HL-60 (cell line): Measurements from ENCODE around the gene TSPAN31.

Experiments used
- DNase-seq, 2 experiments: peaks; one replicate each; pipeline ENCODE4 v3.0.0-alpha.2; 2010 to 2020; ENCODE audit warnings: low read depth in 1 of 2, low spot score in 1 of 2
- H3K27ac ChIP-seq: fragments of 250-450 bp; sonication (Bioruptor Pico); replicated peaks from 2 replicates; pipeline ENCODE4 v1.5.1; 2020; ENCODE audit warnings: mild to moderate bottlenecking, moderate library complexity
- H3K27me3 ChIP-seq: fragments of 250-450 bp; sonication (Bioruptor Pico); 2 replicates; pipeline ENCODE4 v1.5.1; 2021; ENCODE audit warnings: mild to moderate bottlenecking, moderate library complexity; ENCODE audit not compliant: insufficient read depth, poor library complexity, severe bottlenecking
- H3K4me3 ChIP-seq: replicated peaks from 2 replicates; pipeline ENCODE4 v1.5.1; 2011; ENCODE audit warnings: mild to moderate bottlenecking, control low read depth, low read length; ENCODE audit not compliant: insufficient read depth
- CTCF ChIP-seq: IDR thresholded peaks from one replicate; pipeline ENCODE4 v1.5.1; 2011; ENCODE audit warnings: low read length, control low read depth, inconsistent platforms; ENCODE audit not compliant: insufficient read depth
- GABPA ChIP-seq: IDR thresholded peaks from 2 replicates; pipeline ENCODE4 v1.6.1; 2012; ENCODE audit warnings: low read depth
- POLR2AphosphoS5 ChIP-seq: IDR thresholded peaks from 2 replicates; pipeline ENCODE4 v1.6.1; 2012; ENCODE audit warnings: low read depth
- REST ChIP-seq: IDR thresholded peaks from 2 replicates; pipeline ENCODE4 v1.6.1; 2012; ENCODE audit warnings: low read depth; ENCODE audit not compliant: insufficient replicate concordance
- SPI1 ChIP-seq: IDR thresholded peaks from 2 replicates; pipeline ENCODE4 v1.6.1; 2012; ENCODE audit warnings: low read depth, mild to moderate bottlenecking, borderline replicate concordance

TSPAN31 gene

GRCh38 chr12:57781244-57781643 is 36.4 kb downstream of the TSPAN31 start:
- H3K4me3 ChIP-seq: no peak overlapping the region
- H3K27me3 ChIP-seq: no peaks in the 10 kb centered on the region
- DNase-seq: peak in 1 of 2 experiments; percentile 46
- no peak for TF ChIP-seq GABPA
- TF ChIP-seq REST: no peak
- TF ChIP-seq POLR2AphosphoS5: no peak
- no peak for TF ChIP-seq CTCF
- TF ChIP-seq SPI1: no peak
- peak overlapping the region; percentile 71 for H3K27ac ChIP-seq

- no peak for DNase-seq
- TF ChIP-seq CTCF: no peak
- no peak for TF ChIP-seq POLR2AphosphoS5
- TF ChIP-seq SPI1: no peak
- peak overlapping the region; percentile 71 for H3K27ac ChIP-seq
- H3K27me3 ChIP-seq: no peaks in the 10 kb centered on the region
- no peak overlapping the region for H3K4me3 ChIP-seq
These were observed 37.0 kb downstream of the TSPAN31 start for GRCh38 chr12:57781801-57782200.

GRCh38 chr12:57782243-57782607 is 37.4 kb downstream of the TSPAN31 start:
- no peak overlapping the region for H3K4me3 ChIP-seq

More at GRCh38 chr12:57782243-57782607, 37.4 kb downstream of the TSPAN31 start:
- TF ChIP-seq POLR2AphosphoS5: no peak
- TF ChIP-seq CTCF: no peak
- TF ChIP-seq SPI1: no peak
- TF ChIP-seq REST: no peak
- TF ChIP-seq GABPA: no peak
- Histone ChIP-seq H3K27me3 (no peaks in the 10 kb centered on the region), H3K27ac (peak overlapping the region; percentile 71)
- DNase-seq: no peak
